ENCODE data around the gene ADAM10. TPM values are rescaled to one million over a fixed set of nuclear protein-coding genes. Genes with fewer than 3 reads are reported as not detected.

Gene ADAM10
- total RNA-seq, 4 donors from 2014 or later, result 20.1 to 42.5 (median 33.4) TPM

- intact Hi-C loops (cut with DNase I; ENCODE audit: low total_unique reads), result no loop called here
- H3K4me3 ChIP-seq, result no peak overlapping the region
- H3K9me3 ChIP-seq, result no peaks in the 10 kb centered on the region
- H3K36me3 ChIP-seq, result no peaks in the 10 kb centered on the region
- H3K4me1 ChIP-seq, result peaks cover 22 to 36% of the 10 kb centered on the region in 2 donors
- no peak for ATAC-seq
- no peak for DNase-seq
- TF ChIP-seq CTCF (IDR thresholded peaks at IDR 0.05 in 4 of 5, conservative IDR thresholded peaks at IDR 0.05 in 1 of 5), result no peak
- no peak for TF ChIP-seq POLR2A (IDR thresholded peaks at IDR 0.05)
- no peak overlapping the region for H3K27ac ChIP-seq
- no peaks in the 10 kb centered on the region for H3K27me3 ChIP-seq
- in situ Hi-C loops (cut with MboI; ENCODE audit: low sequenced_read_pairs in 4 of 4), result no loop called here
These were observed 198.3 kb downstream of the ADAM10 start for GRCh38 chr15:58551084-58551763.

GRCh38 chr15:58549785-58550074, 199.8 kb downstream of the ADAM10 start:
- TF ChIP-seq POLR2A (IDR thresholded peaks at IDR 0.05) (no peak), CTCF (IDR thresholded peaks at IDR 0.05 in 4 of 5, conservative IDR thresholded peaks at IDR 0.05 in 1 of 5) (no peak)
- in situ Hi-C loops (cut with MboI; ENCODE audit: low sequenced_read_pairs in 4 of 4), result loop anchor here in 1 of 4 donors (10.0 kb wide), 1 partner anchor 315 kb away; no protein-coding TSS in a partner anchor
- ATAC-seq (no peak), DNase-seq (no peak)
- Histone ChIP-seq H3K27me3 (no peaks in the 10 kb centered on the region), H3K27ac (peak overlapping the region in 1 of 4 donors; percentile 53), H3K4me1 (peaks cover 22 to 36% of the 10 kb centered on the region in 2 donors), H3K36me3 (no peaks in the 10 kb centered on the region), H3K9me3 (no peaks in the 10 kb centered on the region), H3K4me3 (no peak overlapping the region)
- intact Hi-C loops (cut with DNase I; ENCODE audit: low total_unique reads), result loop anchor here (5.0 kb wide), 6 partner anchors 42 to 322 kb away; partner anchors contain the start of gene MINDY2

GRCh38 chr15:58549013-58549784, 200.3 kb downstream of the ADAM10 start:
- H3K4me1 ChIP-seq, result peaks cover 22 to 36% of the 10 kb centered on the region in 2 donors
- in situ Hi-C loops (cut with MboI; ENCODE audit: low sequenced_read_pairs in 4 of 4), result loop anchor here in 1 of 4 donors (10.0 kb wide), 1 partner anchor 314 kb away; no protein-coding TSS in a partner anchor

More at GRCh38 chr15:58549013-58549784, 200.3 kb downstream of the ADAM10 start:
- no peaks in the 10 kb centered on the region for H3K36me3 ChIP-seq
- no peaks in the 10 kb centered on the region for H3K27me3 ChIP-seq
- H3K9me3 ChIP-seq, result no peaks in the 10 kb centered on the region
- DNase-seq (no peak), ATAC-seq (no peak)
- no peak for TF ChIP-seq POLR2A (IDR thresholded peaks at IDR 0.05)
- no peak for TF ChIP-seq CTCF (IDR thresholded peaks at IDR 0.05 in 4 of 5, conservative IDR thresholded peaks at IDR 0.05 in 1 of 5)
- H3K27ac ChIP-seq, result peak overlapping the region in 3 of 4 donors; percentile 30 to 53 (median 43)
- no peak overlapping the region for H3K4me3 ChIP-seq
- intact Hi-C loops (cut with DNase I; ENCODE audit: low total_unique reads), result loop anchor here (5.0 kb wide), 6 partner anchors 42 to 322 kb away; partner anchors contain the start of gene MINDY2
